Astrocyte of the hippocampus (primary cell): ENCODE data around the gene ZBED3.
"Not testable (repeated sequence)": the region's sequence is repeated elsewhere in the genome, so short reads cannot be mapped to it uniquely, and the experiment has no call there.

ENCODE experiments used
- DNase-seq: peaks from one replicate; pipeline ENCODE4 v3.0.0; 2011; ENCODE audit warnings: low read depth, low spot score

ZBED3 gene

DNA sequence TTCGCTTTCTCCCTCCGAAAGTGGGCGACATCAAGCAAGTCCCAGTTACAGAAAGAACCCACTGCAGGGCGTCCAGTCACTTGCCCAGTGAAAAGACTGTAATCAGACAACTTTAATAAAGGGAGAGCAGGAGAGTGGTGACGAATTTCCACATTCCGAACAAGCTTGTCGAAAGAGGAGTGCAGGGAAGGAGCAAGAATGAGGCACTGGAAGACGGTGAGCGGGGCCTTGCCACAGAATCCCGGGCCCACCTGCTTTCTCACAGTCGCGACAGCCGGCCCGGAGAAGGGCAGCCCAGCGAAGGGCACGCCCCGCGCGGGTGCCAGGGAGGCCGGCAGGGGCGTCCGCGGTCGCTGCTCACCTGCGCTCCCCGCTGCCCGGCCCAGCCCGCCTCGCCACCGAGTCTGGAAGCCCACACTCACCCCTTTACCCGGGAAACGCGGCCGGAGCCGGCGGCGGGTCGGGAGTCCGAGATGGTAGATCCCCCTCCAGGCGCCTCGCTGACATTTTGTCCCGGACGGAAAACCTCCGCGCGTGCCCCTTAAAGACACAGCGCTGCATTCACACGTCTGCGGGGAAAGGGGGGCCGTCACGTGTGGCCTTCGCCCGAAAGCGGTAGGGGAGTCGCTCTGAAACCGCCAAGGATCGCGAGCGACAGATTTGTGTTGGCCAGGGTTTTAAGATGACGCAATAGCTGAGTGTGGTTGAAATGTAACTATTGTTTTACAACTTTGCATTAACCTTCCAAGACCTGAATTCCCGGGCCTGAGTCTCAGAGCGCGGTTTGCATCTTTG lies at the start of gene ZBED3:
Gene ZBED3, minus strand, starts transcription at position 597 of the 795 bp plus-strand sequence. CDS start 9,407 bp downstream, outside the sequence.
- DNase-seq = peak; percentile 85

- DNase-seq = peak; percentile 98
Measured at GRCh38 chr5:77133061-77133758, 46.1 kb upstream of the ZBED3 start.

- no peak for DNase-seq
Measured at GRCh38 chr5:77131361-77131760, 44.3 kb upstream of the ZBED3 start.

GRCh38 chr5:77129391-77129990 lies 42.4 kb upstream of the ZBED3 start:
- peak; percentile 58 for DNase-seq

DNA sequence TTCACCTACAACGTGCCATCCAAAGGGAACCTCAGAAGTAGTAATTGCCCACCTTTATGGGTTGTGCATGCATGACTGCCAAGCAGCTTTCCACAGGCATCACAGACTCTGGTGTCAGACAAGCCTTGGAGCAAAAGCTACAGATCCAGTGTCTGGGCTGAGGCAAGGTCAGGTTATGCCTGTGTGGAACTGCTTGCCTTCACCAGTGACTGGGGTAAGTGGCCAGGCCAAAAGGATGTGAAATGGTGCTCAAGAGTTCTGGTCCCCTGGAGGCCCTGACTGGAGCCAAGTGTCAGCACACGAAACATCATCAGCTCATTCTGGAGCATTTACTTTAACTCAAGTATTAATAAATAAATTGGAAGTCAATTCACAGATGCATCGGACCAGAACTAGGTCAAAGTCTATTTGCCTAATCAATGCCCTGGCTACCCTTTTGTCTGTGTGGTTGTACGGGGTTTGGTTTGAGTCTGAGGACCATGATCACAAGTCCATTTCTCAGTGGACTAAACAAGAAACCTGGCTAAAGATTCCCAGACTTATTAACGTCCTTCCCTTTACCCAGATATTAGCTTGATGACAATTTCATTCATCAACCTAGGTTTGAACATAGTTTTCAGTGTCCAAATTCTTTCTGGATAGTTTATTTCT lies 41.5 kb upstream of the ZBED3 start:
- no peak for DNase-seq

DNA sequence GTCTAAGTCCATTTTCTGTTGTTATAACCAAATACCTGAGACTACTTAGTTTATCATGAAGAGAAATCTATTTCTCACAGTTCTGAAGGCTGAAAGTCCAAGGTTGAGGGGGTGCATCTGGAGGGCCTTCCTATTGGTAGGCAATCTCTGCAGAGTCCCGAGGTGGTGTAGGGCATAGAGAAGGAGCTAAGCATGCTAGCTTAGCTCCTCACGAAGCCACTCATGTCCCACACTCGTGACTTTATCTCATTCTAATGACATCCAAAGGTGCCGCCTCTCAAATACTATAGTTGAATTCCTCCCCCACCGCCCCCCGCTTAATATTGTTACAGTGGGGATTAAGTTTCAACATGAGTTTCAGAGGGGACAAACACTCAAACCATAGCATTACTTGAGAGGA lies 36.0 kb upstream of the ZBED3 start:
- DNase-seq = no peak

GRCh38 chr5:77120706-77121105 lies 33.6 kb upstream of the ZBED3 start:
- DNase-seq = no peak

GRCh38 chr5:77120086-77120485 lies 33.0 kb upstream of the ZBED3 start:
- DNase-seq = no peak

- DNase-seq = no peak
Measured at GRCh38 chr5:77117161-77117560, 30.1 kb upstream of the ZBED3 start.

DNA sequence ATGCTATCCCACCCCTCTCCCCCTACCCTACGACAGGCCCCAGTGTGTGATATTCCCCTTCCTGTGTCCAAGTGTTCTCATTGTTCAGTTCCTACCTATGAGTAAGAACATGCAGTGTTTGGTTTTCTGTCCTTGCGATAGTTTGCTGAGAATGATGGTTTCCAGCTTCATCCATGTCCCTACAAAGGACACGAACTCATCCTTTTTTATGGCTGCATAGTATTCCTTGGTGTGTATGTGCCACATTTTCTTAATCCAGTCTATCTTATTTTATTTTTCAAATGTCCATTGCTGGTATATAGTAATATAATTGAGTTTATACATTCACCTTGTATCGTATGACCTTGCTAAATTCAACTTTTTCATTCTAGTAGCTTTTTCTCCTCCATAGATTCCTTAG lies 19.9 kb upstream of the ZBED3 start:
- DNase-seq = not testable (repeated sequence)

GRCh38 chr5:77104813-77105212 lies 17.7 kb upstream of the ZBED3 start:
- DNase-seq = no peak

DNA sequence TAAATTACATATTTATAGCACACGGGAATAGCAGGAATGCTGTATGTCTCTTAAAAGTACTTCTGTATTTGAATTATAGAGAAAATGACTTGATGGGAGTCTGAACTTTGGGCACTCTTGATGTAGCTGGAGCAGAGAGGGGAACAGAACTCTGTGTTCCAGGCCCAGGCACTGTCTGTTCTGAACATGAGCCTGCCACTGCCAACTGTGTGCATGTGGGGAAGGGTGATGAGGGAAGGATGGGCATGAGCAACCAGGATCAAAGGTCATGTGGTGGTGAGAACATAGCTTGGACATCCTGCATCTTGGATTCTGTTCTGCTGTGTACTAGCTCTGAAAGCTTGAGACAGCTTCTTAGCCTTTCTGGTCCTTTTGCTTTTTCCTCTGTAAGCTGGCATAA lies 16.4 kb upstream of the ZBED3 start:
- no peak for DNase-seq

GRCh38 chr5:77102549-77102948 lies 15.5 kb upstream of the ZBED3 start:
- no peak for DNase-seq

DNA sequence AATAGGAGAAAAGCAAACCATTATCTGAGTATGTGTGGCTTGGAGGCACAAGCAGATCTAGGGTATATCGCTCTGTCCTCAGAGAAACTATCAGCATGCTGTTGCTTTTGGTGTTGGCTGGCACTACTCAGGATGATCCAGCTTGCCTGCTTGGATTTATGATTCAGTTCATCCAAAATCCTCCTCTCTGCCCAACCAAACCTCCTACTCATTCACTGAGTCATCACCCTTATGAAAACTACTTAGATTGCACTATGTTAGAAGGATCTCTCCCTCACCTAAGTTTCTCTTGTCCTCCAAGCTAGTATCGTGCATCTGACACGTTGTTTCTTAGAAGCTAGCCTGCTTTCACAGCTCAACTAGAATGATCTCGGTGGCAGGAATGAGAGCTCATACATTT lies 14.2 kb upstream of the ZBED3 start:
- peak; percentile 40 for DNase-seq

- DNase-seq = no peak
Measured at GRCh38 chr5:77095189-77095588, 8.1 kb upstream of the ZBED3 start.

- DNase-seq = peak; percentile 67
Measured at GRCh38 chr5:77087484-77088261, 588 bp upstream of the ZBED3 start.

DNA sequence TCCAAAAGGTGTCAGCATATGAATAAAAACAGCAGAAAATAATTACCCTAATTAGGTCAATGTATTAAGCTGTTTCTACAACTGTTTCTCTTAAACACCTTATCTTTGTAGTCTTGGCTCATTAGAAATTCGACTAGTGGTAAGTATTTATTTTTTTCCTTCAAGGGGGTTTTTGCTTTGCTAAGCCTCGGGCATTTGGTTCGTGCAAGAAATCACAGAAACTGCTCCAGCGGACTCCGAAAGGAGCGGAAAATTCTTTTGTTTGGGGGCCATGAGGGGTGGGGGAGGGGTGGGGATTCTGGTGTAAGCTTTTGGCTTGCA lies 757 bp downstream of the ZBED3 start:
- no peak for DNase-seq

- no peak for DNase-seq
Measured at GRCh38 chr5:77083088-77083487, 4.0 kb downstream of the ZBED3 start.

- no peak for DNase-seq
Measured at GRCh38 chr5:77082280-77082679, 4.8 kb downstream of the ZBED3 start.

GRCh38 chr5:77080905-77081304 lies 6.2 kb downstream of the ZBED3 start:
- no peak for DNase-seq

- not testable (repeated sequence) for DNase-seq
Measured at GRCh38 chr5:77080479-77080878, 6.6 kb downstream of the ZBED3 start.

DNA sequence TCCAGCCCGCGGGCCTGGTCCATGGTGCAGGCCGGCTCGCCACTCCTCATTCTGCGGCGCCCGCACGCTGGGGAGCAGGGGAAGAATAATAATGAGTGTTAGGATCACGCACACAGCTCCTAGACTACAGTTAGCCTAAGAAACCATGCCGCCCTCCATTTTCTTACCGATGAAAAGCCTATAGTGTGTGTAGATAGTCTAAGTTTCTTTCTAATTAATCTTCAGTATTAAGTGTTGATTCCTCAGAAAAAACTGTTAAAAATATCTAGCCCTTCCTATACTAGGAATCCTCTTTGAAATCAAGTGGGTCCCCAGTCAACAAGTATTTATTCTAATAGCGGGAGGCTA lies 9.3 kb downstream of the ZBED3 start:
- DNase-seq = no peak
